GM12878 (cell line): Measurements from ENCODE around the gene MYH9. TPM values are rescaled to one million over a fixed set of nuclear protein-coding genes. Genes with fewer than 3 reads are reported as not detected.

Experiments
- BACH1 ChIP-seq: fragments of 450-650 bp; IDR thresholded peaks from 2 replicates; pipeline ENCODE4 v1.6.1; 2017; ENCODE audit warnings: mild to moderate bottlenecking, borderline replicate concordance
- BHLHE40 ChIP-seq, 2 experiments: fragments of 450-650 bp in 1 of 2; IDR thresholded peaks; 2 replicates each; pipeline ENCODE4 v1.6.1; 2011 to 2017; ENCODE audit warnings: low read depth in 2 of 2, borderline replicate concordance in 1 of 2, improper control_type of control experiment in 1 of 2, low read length in 1 of 2, mild to moderate bottlenecking in 1 of 2
- CBFB ChIP-seq: IDR thresholded peaks from 2 replicates; pipeline ENCODE4 v1.6.1; 2016; ENCODE audit warnings: antibody characterized with exemption, low read depth
- CHD4 ChIP-seq: fragments of 200-600 bp; sonication (generic); IDR thresholded peaks from 2 replicates; pipeline ENCODE4 v1.6.1; 2016; ENCODE audit warnings: mild to moderate bottlenecking
- DPF2 ChIP-seq: fragments of 450-650 bp; IDR thresholded peaks from 2 replicates; pipeline ENCODE4 v1.6.1; 2017; ENCODE audit warnings: mild to moderate bottlenecking
- E2F8 ChIP-seq: fragments of 450-650 bp; IDR thresholded peaks from 2 replicates; pipeline ENCODE4 v1.6.1; 2018; ENCODE audit warnings: mild to moderate bottlenecking, low read depth, moderate library complexity; ENCODE audit not compliant: partially characterized antibody
- EGR1 ChIP-seq, 2 experiments: IDR thresholded peaks; 1 replicate in 1 of 2; 2 replicates in 1 of 2; pipeline ENCODE4 v1.6.1; 2011 to 2012; ENCODE audit warnings: low read depth in 2 of 2, low read length in 2 of 2, borderline replicate concordance in 1 of 2, mild to moderate bottlenecking in 1 of 2, moderate library complexity in 1 of 2
- IKZF1 ChIP-seq: fragments of 450-650 bp; conservative IDR thresholded peaks from 2 replicates; pipeline ENCODE4 v1.6.1; 2017; ENCODE audit warnings: antibody characterized with exemption, mild to moderate bottlenecking
- KLF5 ChIP-seq: fragments of 450-650 bp; IDR thresholded peaks from 2 replicates; pipeline ENCODE4 v1.6.1; 2014; ENCODE audit warnings: mild to moderate bottlenecking; ENCODE audit not compliant: partially characterized antibody
- MEF2B ChIP-seq: fragments of 450-650 bp; IDR thresholded peaks from 2 replicates; pipeline ENCODE4 v1.6.1; 2018; ENCODE audit warnings: mild to moderate bottlenecking, moderate library complexity; ENCODE audit not compliant: partially characterized antibody, poor library complexity, severe bottlenecking
- POLR2AphosphoS5 ChIP-seq: IDR thresholded peaks from 2 replicates; pipeline ENCODE4 v1.6.1; 2011; ENCODE audit warnings: mild to moderate bottlenecking, low read length, inconsistent platforms
- RAD51 ChIP-seq: fragments of 450-650 bp; IDR thresholded peaks from 2 replicates; pipeline ENCODE4 v1.6.1; 2016; ENCODE audit warnings: moderate library complexity, mild to moderate bottlenecking, inconsistent platforms
- REST ChIP-seq: IDR thresholded peaks from 2 replicates; pipeline ENCODE4 v1.6.1; 2012; ENCODE audit warnings: mild to moderate bottlenecking, low read depth, low read length
- RFX5 ChIP-seq: IDR thresholded peaks from 2 replicates; pipeline ENCODE4 v1.6.1; 2011; ENCODE audit warnings: low read depth, low read length, improper control_type of control experiment
- SIX5 ChIP-seq: IDR thresholded peaks from 2 replicates; pipeline ENCODE4 v1.6.1; 2011; ENCODE audit warnings: mild to moderate bottlenecking, low read depth, low read length, moderate library complexity; ENCODE audit not compliant: severe bottlenecking
- SPI1 ChIP-seq: IDR thresholded peaks from 2 replicates; pipeline ENCODE4 v1.6.1; 2011; ENCODE audit warnings: low read depth, mild to moderate bottlenecking, low read length, moderate library complexity, borderline replicate concordance; ENCODE audit not compliant: insufficient read depth
- STAT1 ChIP-seq: fragments of 450-650 bp; conservative IDR thresholded peaks from 2 replicates; pipeline ENCODE4 v1.6.1; 2014; ENCODE audit warnings: antibody characterized with exemption, mild to moderate bottlenecking
- SUPT20H ChIP-seq: IDR thresholded peaks from 2 replicates; pipeline ENCODE4 v1.6.1; 2011; ENCODE audit warnings: low read depth, mild to moderate bottlenecking, low read length, moderate library complexity, borderline replicate concordance; ENCODE audit not compliant: control insufficient read depth
- TCF12 ChIP-seq: IDR thresholded peaks from 2 replicates; pipeline ENCODE4 v1.6.1; 2011; ENCODE audit warnings: low read depth, mild to moderate bottlenecking, low read length
- ZBTB4 ChIP-seq: fragments of 450-650 bp; formaldehyde crosslinking; IDR thresholded peaks from 2 replicates; pipeline ENCODE4 v1.4.0; 2022; ENCODE audit warnings: mild to moderate bottlenecking, moderate library complexity
- ZNF217 ChIP-seq: fragments of 450-650 bp; IDR thresholded peaks from 2 replicates; pipeline ENCODE4 v1.6.1; 2017; ENCODE audit warnings: antibody characterized with exemption, mild to moderate bottlenecking
- ZNF24 ChIP-seq: fragments of 450-650 bp; IDR thresholded peaks from 2 replicates; pipeline ENCODE4 v1.6.1; 2017; ENCODE audit warnings: antibody characterized with exemption, mild to moderate bottlenecking
- ZNF622 ChIP-seq: fragments of 450-650 bp; IDR thresholded peaks from 2 replicates; pipeline ENCODE4 v1.6.1; 2017; ENCODE audit warnings: mild to moderate bottlenecking, inconsistent platforms
- polyA plus RNA-seq, 11 experiments: library from polyadenylated mRNA; depleted of rRNA in 4 of 11; unstranded in 6 of 11; stranded (reverse) in 5 of 11; fragments of >200 nt; fragmentation: Nextera tagmentation in 4 of 11; fragmentation: Illumina TruSeq in 1 of 11; extraction: Ambion mirVana in 4 of 11; extraction: Trizol in 1 of 11; gene quantifications; 1 replicate in 1 of 11; 2 replicates in 10 of 11; pipeline versions ENCODE4 v1.2.1 to v1.2.3, GENCODE V29; 2011 to 2016; ENCODE audit warnings: inconsistent platforms in 2 of 11, missing spikeins in 2 of 11, low read depth in 1 of 11
- total RNA-seq, 4 experiments: library from RNA; depleted of rRNA in 3 of 4; stranded (reverse); fragments of >200 nt in 3 of 4; fragmentation: Illumina TruSeq in 1 of 4; extraction: Trizol in 1 of 4; gene quantifications; 2 replicates each; pipeline versions ENCODE4 v1.2.1 to v1.2.3, GENCODE V29; 2013 to 2021

MYH9 gene
- total and polyA plus RNA-seq, 10 of the 15 experiments (the other 5 are each of a cell fraction or from before 2014, with no cell fraction given), result 5.1 to 525 (median 145) TPM

- TF ChIP-seq REST, result no peak
- TF ChIP-seq EGR1 (IDR thresholded peaks at IDR 0.05; ENCODE audit: borderline replicate concordance in 1 of 2, low read depth in 2 of 2, low read length in 2 of 2), result no peak
- no peak for TF ChIP-seq BHLHE40 (IDR thresholded peaks at IDR 0.05; ENCODE audit: borderline replicate concordance in 1 of 2, low read depth in 2 of 2, low read length in 1 of 2)
- 0 out of 2 replicates have a peak, but pooled peaks have one; percentile 37 for TF ChIP-seq DPF2
- no peak for TF ChIP-seq ZBTB4 (CRISPR knock-in tag)
- TF ChIP-seq MEF2B, result peak; percentile 2
- no peak for TF ChIP-seq SPI1
- no peak for TF ChIP-seq ZNF217
- peak; percentile 15 for TF ChIP-seq IKZF1
- no peak for TF ChIP-seq SIX5
- no peak for TF ChIP-seq KLF5
- no peak for TF ChIP-seq CHD4
- TF ChIP-seq TCF12, result no peak
- TF ChIP-seq CBFB, result 0 out of 2 replicates have a peak, but pooled peaks have one; percentile 15
- TF ChIP-seq RFX5, result no peak
- peak; percentile 34; the same call in 1 of the 2 replicates for TF ChIP-seq POLR2AphosphoS5
- TF ChIP-seq SUPT20H, result no peak
- TF ChIP-seq BACH1, result no peak
- no peak for TF ChIP-seq E2F8
- no peak for TF ChIP-seq RAD51
- no peak for TF ChIP-seq ZNF24
- TF ChIP-seq ZNF622, result no peak
- TF ChIP-seq STAT1, result no peak
Observed at GRCh38 chr22:36359470-36359996, 28.2 kb downstream of the MYH9 start (continued).
